Measurements from ENCODE around the gene DRD3. TPM values are rescaled to one million over a fixed set of nuclear protein-coding genes. Genes with fewer than 3 reads are reported as not detected.

DRD3 gene
- total and polyA plus RNA-seq, 2 of the 8 experiments (the other 6 are each of a cell fraction or from before 2014, with no cell fraction given), result 0.32 to 1.3 TPM

- Histone ChIP-seq H3K79me1 (ENCODE audit: low read depth, low read length) (no peaks in the 10 kb centered on the region), H3K23ac (ENCODE audit: insufficient read length) (no peak overlapping the region), H2BK120ac (replicated peaks; ENCODE audit: low read depth, low read length) (no peak overlapping the region), H3K9ac (replicated peaks in 1 of 4; ENCODE audit: extremely low read depth in 1 of 4, low read depth in 3 of 4, low read length in 3 of 4) (no peak overlapping the region), H2BK12ac (ENCODE audit: low read depth, low read length) (no peak overlapping the region), H3K23me2 (ENCODE audit: low read depth, low read length) (no peaks in the 10 kb centered on the region), H3K9me3 (ENCODE audit: insufficient read depth in 2 of 2, low read depth in 1 of 2, low read length in 1 of 2) (no peaks in the 10 kb centered on the region), H3K18ac (ENCODE audit: extremely low read depth, low read length) (no peak overlapping the region), H3K56ac (replicated peaks; ENCODE audit: insufficient read length, low read depth, low read length) (no peak overlapping the region), H3K4me3 (ENCODE audit: extremely low read depth in 1 of 4, insufficient read depth in 2 of 4, low read depth in 3 of 4, low read length in 4 of 4) (no peak overlapping the region), H2AK5ac (ENCODE audit: low read depth, low read length) (no peak overlapping the region), H3K36me3 (ENCODE audit: control insufficient read depth in 2 of 4, insufficient read depth in 4 of 4, low read length in 3 of 4) (peaks cover 10 to 31% (median 23%) of the 10 kb centered on the region in 4 experiments; a peak in 6 of 8 replicates), H4K5ac (ENCODE audit: insufficient read length, low read depth, low read length) (no peak overlapping the region), H3K4me1 (replicated peaks in 1 of 4; ENCODE audit: control insufficient read depth in 3 of 4, insufficient read depth in 4 of 4, low read length in 3 of 4) (no peaks in the 10 kb centered on the region; a peak in 1 of 7 replicates), H3K27ac (ENCODE audit: low read depth, low read length) (no peak overlapping the region), H4K8ac (ENCODE audit: extremely low read depth, insufficient read depth, low read length) (no peak overlapping the region), H3K27me3 (replicated peaks in 1 of 4; ENCODE audit: control insufficient read depth in 3 of 4, extremely low read depth in 1 of 4, insufficient read depth in 3 of 4, low read length in 3 of 4) (no peaks in the 10 kb centered on the region), H2BK20ac (ENCODE audit: low read length) (no peak overlapping the region), H3K79me2 (ENCODE audit: control insufficient read depth in 1 of 2, insufficient read depth in 2 of 2, low read length in 2 of 2) (no peaks in the 10 kb centered on the region), H2BK5ac (ENCODE audit: low read depth, low read length) (no peak overlapping the region), H4K91ac (replicated peaks; ENCODE audit: insufficient read length, low read length) (no peak overlapping the region), H3K4me2 (ENCODE audit: insufficient read depth in 1 of 2, low read depth in 2 of 2, low read length in 2 of 2) (no peak overlapping the region), H2AFZ (ENCODE audit: low read length) (no peak overlapping the region), H2BK15ac (ENCODE audit: low read length) (no peak overlapping the region), H3K4ac (replicated peaks; ENCODE audit: insufficient read length, low read depth, low read length) (no peak overlapping the region), H3K14ac (ENCODE audit: insufficient read length) (no peak overlapping the region), H4K20me1 (replicated peaks in 1 of 2; ENCODE audit: control insufficient read depth in 1 of 2, insufficient read depth in 2 of 2, low read length in 2 of 2) (no peaks in the 10 kb centered on the region)
- no peak for TF ChIP-seq RXRA (IDR thresholded peaks at IDR 0.05; ENCODE audit: insufficient read depth, low read depth, low read length)
- no peak for TF ChIP-seq GTF2F1 (IDR thresholded peaks at IDR 0.05; ENCODE audit: borderline replicate concordance, low read depth, low read length)
- no peak for FAIRE-seq
- no peak for DNase-seq (ENCODE audit: low read depth in 1 of 2, low spot score in 2 of 2)
- POLR2A ChIA-PET (ENCODE audit: partially characterized antibody), result interaction anchor here (1.0 to 1.6 kb wide), 2 partner anchors 10 to 11 kb away, joined by 3 read pairs; no protein-coding TSS in a partner anchor
- CTCF ChIA-PET (ENCODE audit: partially characterized antibody), result interaction anchor here (0.6 to 1.6 kb wide), 2 partner anchors 33 to 73 kb away, joined by 3 to 4 read pairs; no protein-coding TSS in a partner anchor
Observed at GRCh38 chr3:114089675-114090074, 89.2 kb downstream of the DRD3 start.
